Ovary (tissue), 3 donors: Measurements from ENCODE around the gene CASP6.

ENCODE experiments used
- EP300 ChIP-seq: sonication (generic); formaldehyde crosslinking; IDR thresholded peaks from one replicate; pipeline ENCODE4 v1.6.1; 2017; ENCODE audit warnings: antibody characterized with exemption
- POLR2A ChIP-seq: fragments of 450-650 bp; IDR thresholded peaks from one replicate; pipeline ENCODE4 v1.6.1; 2017; ENCODE audit warnings: antibody characterized with exemption, mild to moderate bottlenecking, moderate library complexity
- TF ChIP-seq, protein P1 (sequence below), 3 donors: fragments of 450-650 bp in 2 of 3; fragments of 200-600 bp in 1 of 3; IDR thresholded peaks; one replicate each; pipeline versions ENCODE4 v1.5.1 to v1.8.0; 2016 to 2022; ENCODE audit warnings: antibody characterized with exemption in 3 of 3, mild to moderate bottlenecking in 1 of 3
- donor health status: DM: no; HTN: no; CAD: no.

DNA sequence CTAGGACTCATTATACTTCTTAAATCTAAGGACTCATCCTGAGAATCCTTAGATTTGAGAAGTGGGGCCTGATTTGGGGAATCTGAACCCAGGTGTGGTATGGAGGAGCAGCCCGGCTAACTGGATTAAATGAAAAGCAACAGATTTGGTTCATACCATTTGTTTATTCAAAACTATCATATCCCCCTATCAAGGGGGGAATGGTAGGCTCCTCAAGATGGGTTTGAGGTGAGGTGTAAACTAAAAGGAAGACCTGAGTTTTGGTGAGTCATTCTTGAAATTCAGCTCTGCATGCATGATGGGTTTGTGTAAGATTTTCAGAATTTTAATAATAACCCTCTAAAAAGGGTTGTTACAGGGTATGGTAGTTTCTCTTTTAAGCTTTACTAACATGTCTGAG lies 53.4 kb downstream of the CASP6 start:
- TF ChIP-seq POLR2A, result no peak
- TF ChIP-seq, protein P1, sequence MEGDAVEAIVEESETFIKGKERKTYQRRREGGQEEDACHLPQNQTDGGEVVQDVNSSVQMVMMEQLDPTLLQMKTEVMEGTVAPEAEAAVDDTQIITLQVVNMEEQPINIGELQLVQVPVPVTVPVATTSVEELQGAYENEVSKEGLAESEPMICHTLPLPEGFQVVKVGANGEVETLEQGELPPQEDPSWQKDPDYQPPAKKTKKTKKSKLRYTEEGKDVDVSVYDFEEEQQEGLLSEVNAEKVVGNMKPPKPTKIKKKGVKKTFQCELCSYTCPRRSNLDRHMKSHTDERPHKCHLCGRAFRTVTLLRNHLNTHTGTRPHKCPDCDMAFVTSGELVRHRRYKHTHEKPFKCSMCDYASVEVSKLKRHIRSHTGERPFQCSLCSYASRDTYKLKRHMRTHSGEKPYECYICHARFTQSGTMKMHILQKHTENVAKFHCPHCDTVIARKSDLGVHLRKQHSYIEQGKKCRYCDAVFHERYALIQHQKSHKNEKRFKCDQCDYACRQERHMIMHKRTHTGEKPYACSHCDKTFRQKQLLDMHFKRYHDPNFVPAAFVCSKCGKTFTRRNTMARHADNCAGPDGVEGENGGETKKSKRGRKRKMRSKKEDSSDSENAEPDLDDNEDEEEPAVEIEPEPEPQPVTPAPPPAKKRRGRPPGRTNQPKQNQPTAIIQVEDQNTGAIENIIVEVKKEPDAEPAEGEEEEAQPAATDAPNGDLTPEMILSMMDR (IDR thresholded peaks at IDR 0.05), result no peak
- TF ChIP-seq EP300, result no peak
